Measurements from ENCODE around the gene METTL22.

DNA sequence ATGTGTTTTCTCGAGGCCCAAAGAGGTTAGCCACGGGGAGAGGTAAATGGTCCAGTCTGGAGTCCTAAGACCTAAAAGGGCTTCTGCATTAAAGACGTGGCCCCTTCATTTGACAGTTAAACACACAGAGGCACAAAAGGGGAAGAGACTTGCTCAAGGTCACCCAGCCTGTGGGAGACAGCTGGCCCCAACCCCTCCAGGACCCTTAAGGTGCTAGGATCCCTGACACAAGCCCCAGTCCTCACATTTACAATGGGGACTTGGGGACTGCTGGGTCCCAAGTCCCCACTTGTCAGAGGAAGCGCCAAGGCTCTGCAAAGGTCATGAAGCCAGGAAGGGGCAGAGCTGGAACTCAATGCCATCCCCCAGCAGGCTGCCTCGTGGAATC is 54.7 kb downstream of the METTL22 start:
- TF ChIP-seq SMARCA5 (IDR thresholded peaks at IDR 0.05) (no peak), EZH2 (IDR thresholded peaks at IDR 0.05; ENCODE audit: borderline replicate concordance, control insufficient read depth, low read depth, low read length) (no peak), MXI1 (IDR thresholded peaks at IDR 0.05; ENCODE audit: low read depth, low read length) (no peak), IRF5 (IDR thresholded peaks at IDR 0.05; ENCODE audit: borderline replicate concordance) (no peak), ESRRA (IDR thresholded peaks at IDR 0.05; ENCODE audit: low read length) (no peak), HCFC1 (IDR thresholded peaks at IDR 0.05; ENCODE audit: low read length) (no peak), YY1 (IDR thresholded peaks at IDR 0.05; ENCODE audit: low read depth, low read length) (no peak), CHD2 (IDR thresholded peaks at IDR 0.05; ENCODE audit: borderline replicate concordance, low read depth, low read length) (no peak), ATF7 (IDR thresholded peaks at IDR 0.05; ENCODE audit: low read depth) (no peak), POLR2A (IDR thresholded peaks at IDR 0.05; ENCODE audit: low read depth, low read length) (no peak), CEBPB (IDR thresholded peaks at IDR 0.05; ENCODE audit: borderline replicate concordance in 1 of 2, low read depth in 2 of 2, low read length in 2 of 2) (no peak), RELA (IDR thresholded peaks at IDR 0.05; ENCODE audit: borderline replicate concordance, partially characterized antibody) (no peak)
- TF ChIP-seq, protein P1, sequence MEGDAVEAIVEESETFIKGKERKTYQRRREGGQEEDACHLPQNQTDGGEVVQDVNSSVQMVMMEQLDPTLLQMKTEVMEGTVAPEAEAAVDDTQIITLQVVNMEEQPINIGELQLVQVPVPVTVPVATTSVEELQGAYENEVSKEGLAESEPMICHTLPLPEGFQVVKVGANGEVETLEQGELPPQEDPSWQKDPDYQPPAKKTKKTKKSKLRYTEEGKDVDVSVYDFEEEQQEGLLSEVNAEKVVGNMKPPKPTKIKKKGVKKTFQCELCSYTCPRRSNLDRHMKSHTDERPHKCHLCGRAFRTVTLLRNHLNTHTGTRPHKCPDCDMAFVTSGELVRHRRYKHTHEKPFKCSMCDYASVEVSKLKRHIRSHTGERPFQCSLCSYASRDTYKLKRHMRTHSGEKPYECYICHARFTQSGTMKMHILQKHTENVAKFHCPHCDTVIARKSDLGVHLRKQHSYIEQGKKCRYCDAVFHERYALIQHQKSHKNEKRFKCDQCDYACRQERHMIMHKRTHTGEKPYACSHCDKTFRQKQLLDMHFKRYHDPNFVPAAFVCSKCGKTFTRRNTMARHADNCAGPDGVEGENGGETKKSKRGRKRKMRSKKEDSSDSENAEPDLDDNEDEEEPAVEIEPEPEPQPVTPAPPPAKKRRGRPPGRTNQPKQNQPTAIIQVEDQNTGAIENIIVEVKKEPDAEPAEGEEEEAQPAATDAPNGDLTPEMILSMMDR (IDR thresholded peaks at IDR 0.05 in 2 of 3, conservative IDR thresholded peaks at IDR 0.05 in 1 of 3; ENCODE audit: control insufficient read depth in 2 of 3, extremely low read depth in 1 of 3, insufficient read depth in 1 of 3, low read depth in 3 of 3, low read length in 3 of 3): no peak

All from GM12878 (cell line).